Measurements from ENCODE around the gene ZBTB8B.

DNA sequence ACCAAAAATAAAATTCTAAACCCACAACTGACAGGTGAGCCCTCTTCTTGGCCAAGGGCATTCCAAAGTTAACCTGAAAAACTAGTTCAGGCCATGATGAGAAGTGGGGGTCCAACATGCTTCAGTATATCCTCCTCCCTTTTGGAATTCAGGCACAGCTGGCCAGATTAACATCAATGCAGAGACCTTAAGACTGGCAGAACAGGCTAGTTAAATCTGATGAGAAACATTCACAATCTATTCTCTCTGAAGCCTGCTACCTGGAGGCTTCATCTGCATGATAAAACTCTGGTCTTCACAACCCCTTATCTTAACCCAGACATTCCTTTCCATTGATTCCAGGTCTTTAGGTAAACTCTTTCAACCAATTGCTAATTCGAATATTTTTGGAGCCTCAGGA, 26.7 kb upstream of the ZBTB8B start:
- TF ChIP-seq, protein P1, sequence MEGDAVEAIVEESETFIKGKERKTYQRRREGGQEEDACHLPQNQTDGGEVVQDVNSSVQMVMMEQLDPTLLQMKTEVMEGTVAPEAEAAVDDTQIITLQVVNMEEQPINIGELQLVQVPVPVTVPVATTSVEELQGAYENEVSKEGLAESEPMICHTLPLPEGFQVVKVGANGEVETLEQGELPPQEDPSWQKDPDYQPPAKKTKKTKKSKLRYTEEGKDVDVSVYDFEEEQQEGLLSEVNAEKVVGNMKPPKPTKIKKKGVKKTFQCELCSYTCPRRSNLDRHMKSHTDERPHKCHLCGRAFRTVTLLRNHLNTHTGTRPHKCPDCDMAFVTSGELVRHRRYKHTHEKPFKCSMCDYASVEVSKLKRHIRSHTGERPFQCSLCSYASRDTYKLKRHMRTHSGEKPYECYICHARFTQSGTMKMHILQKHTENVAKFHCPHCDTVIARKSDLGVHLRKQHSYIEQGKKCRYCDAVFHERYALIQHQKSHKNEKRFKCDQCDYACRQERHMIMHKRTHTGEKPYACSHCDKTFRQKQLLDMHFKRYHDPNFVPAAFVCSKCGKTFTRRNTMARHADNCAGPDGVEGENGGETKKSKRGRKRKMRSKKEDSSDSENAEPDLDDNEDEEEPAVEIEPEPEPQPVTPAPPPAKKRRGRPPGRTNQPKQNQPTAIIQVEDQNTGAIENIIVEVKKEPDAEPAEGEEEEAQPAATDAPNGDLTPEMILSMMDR (IDR thresholded peaks at IDR 0.05), result no peak
- no peak for TF ChIP-seq POLR2A (IDR thresholded peaks at IDR 0.05)
